ENCODE results near the gene SPIRE2. TPM values are rescaled to one million over a fixed set of nuclear protein-coding genes. Genes with fewer than 3 reads are reported as not detected.

SPIRE2 gene
- total and polyA plus RNA-seq, 2 experiments from 2014 or later = 18.4 to 21.7 TPM

DNA sequence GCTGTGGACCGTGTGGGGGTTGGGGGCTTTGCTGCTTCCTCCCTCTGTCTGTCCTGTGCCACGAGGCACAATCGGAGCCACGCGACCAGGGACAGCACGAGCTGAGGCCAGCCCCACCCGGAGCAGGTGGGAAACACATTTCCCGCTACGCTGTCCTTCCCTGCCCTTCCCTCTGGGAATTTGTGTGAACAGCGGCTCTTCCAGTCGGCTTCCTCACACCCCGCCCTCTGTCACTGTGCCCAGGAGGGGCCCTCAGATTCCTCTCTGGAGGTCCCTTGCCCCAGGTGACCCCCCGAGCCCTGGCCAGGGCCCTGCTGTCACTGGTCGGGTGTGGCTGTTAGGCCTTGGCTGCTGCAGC lies 19.6 kb downstream of the SPIRE2 start:
- Histone ChIP-seq H3K4me1 (ENCODE audit: insufficient read depth) (peaks cover 6% of the 10 kb centered on the region), H4K20me1 (ENCODE audit: insufficient read depth, poor library complexity, severe bottlenecking) (no peaks in the 10 kb centered on the region), H3K4me2 (no peak overlapping the region), H3K36me3 (replicated peaks; ENCODE audit: insufficient read depth, low read depth) (no peaks in the 10 kb centered on the region), H3K27ac (no peak overlapping the region), H3K27me3 (no peaks in the 10 kb centered on the region), H3K9me3 (ENCODE audit: low read depth) (no peaks in the 10 kb centered on the region), H2AFZ (no peak overlapping the region), H3K9me2 (replicated peaks; ENCODE audit: insufficient read depth) (no peaks in the 10 kb centered on the region), H3K4me3 (no peak overlapping the region), H3K79me2 (no peaks in the 10 kb centered on the region)
- no peak for DNase-seq (ENCODE audit: low spot score)
- 76% methylated on average over 14 of the region's 14 CpGs for WGBS (ENCODE audit: low lambda C conversion rate, missing lambda C conversion rate)
- no peak for TF ChIP-seq EZH2 (IDR thresholded peaks at IDR 0.05; ENCODE audit: borderline replicate concordance)
- TF ChIP-seq EZH2phosphoT487 (IDR thresholded peaks at IDR 0.05; ENCODE audit: low read depth, severe bottlenecking, unreplicated experiment) = no peak
- TF ChIP-seq, protein P1, sequence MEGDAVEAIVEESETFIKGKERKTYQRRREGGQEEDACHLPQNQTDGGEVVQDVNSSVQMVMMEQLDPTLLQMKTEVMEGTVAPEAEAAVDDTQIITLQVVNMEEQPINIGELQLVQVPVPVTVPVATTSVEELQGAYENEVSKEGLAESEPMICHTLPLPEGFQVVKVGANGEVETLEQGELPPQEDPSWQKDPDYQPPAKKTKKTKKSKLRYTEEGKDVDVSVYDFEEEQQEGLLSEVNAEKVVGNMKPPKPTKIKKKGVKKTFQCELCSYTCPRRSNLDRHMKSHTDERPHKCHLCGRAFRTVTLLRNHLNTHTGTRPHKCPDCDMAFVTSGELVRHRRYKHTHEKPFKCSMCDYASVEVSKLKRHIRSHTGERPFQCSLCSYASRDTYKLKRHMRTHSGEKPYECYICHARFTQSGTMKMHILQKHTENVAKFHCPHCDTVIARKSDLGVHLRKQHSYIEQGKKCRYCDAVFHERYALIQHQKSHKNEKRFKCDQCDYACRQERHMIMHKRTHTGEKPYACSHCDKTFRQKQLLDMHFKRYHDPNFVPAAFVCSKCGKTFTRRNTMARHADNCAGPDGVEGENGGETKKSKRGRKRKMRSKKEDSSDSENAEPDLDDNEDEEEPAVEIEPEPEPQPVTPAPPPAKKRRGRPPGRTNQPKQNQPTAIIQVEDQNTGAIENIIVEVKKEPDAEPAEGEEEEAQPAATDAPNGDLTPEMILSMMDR (IDR thresholded peaks at IDR 0.05; ENCODE audit: poor library complexity) = no peak

DNA sequence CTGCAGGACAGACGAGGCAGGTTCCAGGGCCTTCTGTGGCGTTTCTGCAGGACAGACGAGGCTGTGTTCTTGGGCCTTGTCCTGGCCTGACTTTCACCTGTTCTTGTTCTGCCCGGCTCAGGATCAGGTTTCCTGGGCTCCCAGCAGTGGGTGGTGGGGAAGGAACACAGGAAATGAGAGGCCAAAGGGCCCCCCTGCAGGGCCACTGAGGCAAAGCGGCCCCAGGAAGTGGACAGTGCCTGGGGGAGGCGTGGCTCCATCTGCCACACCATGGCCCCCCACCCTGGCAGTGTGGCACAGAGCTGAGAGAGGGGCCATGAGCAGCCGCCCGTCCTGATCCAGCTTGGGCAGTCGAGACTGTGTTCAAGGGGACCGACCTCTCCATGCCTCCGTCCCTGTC lies 20.7 kb downstream of the SPIRE2 start:
- 88% methylated on average over 11 of the region's 11 CpGs for WGBS (ENCODE audit: low lambda C conversion rate, missing lambda C conversion rate)
- TF ChIP-seq, protein P1 (IDR thresholded peaks at IDR 0.05; ENCODE audit: poor library complexity) = no peak
- TF ChIP-seq EZH2phosphoT487 (IDR thresholded peaks at IDR 0.05; ENCODE audit: low read depth, severe bottlenecking, unreplicated experiment) = no peak
- no peak for TF ChIP-seq EZH2 (IDR thresholded peaks at IDR 0.05; ENCODE audit: borderline replicate concordance)

DNA sequence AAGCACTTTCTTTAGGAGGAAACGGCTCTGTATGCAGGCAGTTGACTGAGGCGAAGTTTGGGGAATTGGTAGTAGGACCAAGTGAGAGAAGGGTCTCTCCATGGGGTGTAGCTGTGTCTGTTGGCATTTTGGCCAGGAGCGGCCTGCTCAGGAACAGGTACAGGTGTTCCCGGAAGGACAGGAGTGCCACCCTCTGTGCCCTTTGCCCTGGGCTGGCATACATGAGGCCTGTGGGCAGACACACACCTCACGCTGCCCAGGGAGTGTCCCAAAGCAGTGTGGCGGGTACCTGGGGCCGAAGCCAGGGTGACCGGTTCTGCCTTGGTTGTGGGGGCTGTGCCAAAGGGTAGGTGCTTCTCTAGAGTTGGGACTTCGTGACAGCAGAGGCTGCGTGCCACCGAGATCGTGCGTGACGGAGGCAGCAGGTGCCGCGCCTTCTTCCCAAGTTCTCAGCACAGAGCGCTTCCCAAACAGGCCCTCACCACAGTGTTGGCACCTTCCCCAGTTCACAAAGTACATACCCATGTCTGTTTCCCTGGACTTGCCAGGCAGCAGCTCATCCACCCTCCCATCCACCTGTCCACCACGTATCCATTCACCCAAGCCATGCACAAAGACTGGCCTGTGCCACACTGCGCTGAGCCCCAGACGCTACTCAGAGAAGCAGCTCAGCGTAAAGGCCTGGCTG lies 25.2 kb downstream of the SPIRE2 start:
- no peaks in the 10 kb centered on the region for H3K4me1 ChIP-seq (ENCODE audit: insufficient read depth)
- H3K27ac ChIP-seq = no peak overlapping the region
- no peak overlapping the region for H2AFZ ChIP-seq
- no peak overlapping the region for H3K4me2 ChIP-seq
- H3K9me3 ChIP-seq (ENCODE audit: low read depth) = no peaks in the 10 kb centered on the region
- H3K9me2 ChIP-seq (replicated peaks; ENCODE audit: insufficient read depth) = no peaks in the 10 kb centered on the region
- 96% methylated on average over 21 of the region's 21 CpGs for WGBS (ENCODE audit: low lambda C conversion rate, missing lambda C conversion rate)
- H4K20me1 ChIP-seq (ENCODE audit: insufficient read depth, poor library complexity, severe bottlenecking) = no peaks in the 10 kb centered on the region
- H3K27me3 ChIP-seq = no peaks in the 10 kb centered on the region
- TF ChIP-seq EZH2 (IDR thresholded peaks at IDR 0.05; ENCODE audit: borderline replicate concordance) (no peak), EZH2phosphoT487 (IDR thresholded peaks at IDR 0.05; ENCODE audit: low read depth, severe bottlenecking, unreplicated experiment) (no peak)
- TF ChIP-seq, protein P1 (IDR thresholded peaks at IDR 0.05; ENCODE audit: poor library complexity) = no peak
- H3K36me3 ChIP-seq (replicated peaks; ENCODE audit: insufficient read depth, low read depth) = no peaks in the 10 kb centered on the region
- no peak overlapping the region for H3K4me3 ChIP-seq
- H3K79me2 ChIP-seq = no peaks in the 10 kb centered on the region
- no peak for DNase-seq (ENCODE audit: low spot score)

More for the DNA sequence above, 20.7 kb downstream of the SPIRE2 start:
- H3K9me2 ChIP-seq (replicated peaks; ENCODE audit: insufficient read depth) = no peaks in the 10 kb centered on the region
- no peaks in the 10 kb centered on the region for H3K79me2 ChIP-seq
- no peaks in the 10 kb centered on the region for H4K20me1 ChIP-seq (ENCODE audit: insufficient read depth, poor library complexity, severe bottlenecking)
- H3K9me3 ChIP-seq (ENCODE audit: low read depth) = no peaks in the 10 kb centered on the region
- no peak overlapping the region for H3K4me3 ChIP-seq
- H3K36me3 ChIP-seq (replicated peaks; ENCODE audit: insufficient read depth, low read depth) = no peaks in the 10 kb centered on the region
- DNase-seq (ENCODE audit: low spot score) = no peak
- H3K27ac ChIP-seq = no peak overlapping the region
- no peaks in the 10 kb centered on the region for H3K27me3 ChIP-seq
- no peak overlapping the region for H3K4me2 ChIP-seq
- H3K4me1 ChIP-seq (ENCODE audit: insufficient read depth) = peaks cover 6% of the 10 kb centered on the region
- H2AFZ ChIP-seq = no peak overlapping the region

Data from hepatocyte (in vitro differentiated cells).